ENCODE results near the gene PLA2G12A. TPM values are rescaled to one million over a fixed set of nuclear protein-coding genes. Genes with fewer than 3 reads are reported as not detected.

Gene PLA2G12A
- total RNA-seq, 1 experiment from 2014 or later: 37.9 TPM

- TF ChIP-seq CTCF (IDR thresholded peaks at IDR 0.05 in 2 of 3, conservative IDR thresholded peaks at IDR 0.05 in 1 of 3; ENCODE audit: borderline replicate concordance in 1 of 3, insufficient read depth in 1 of 3, low read depth in 2 of 3, low read length in 2 of 3) (no peak), SP1 (IDR thresholded peaks at IDR 0.05; ENCODE audit: low read depth) (no peak), EZH2phosphoT487 (IDR thresholded peaks at IDR 0.05; ENCODE audit: borderline replicate concordance) (no peak), TCF7L2 (IDR thresholded peaks at IDR 0.05; ENCODE audit: borderline replicate concordance, extremely low read depth, insufficient read depth, insufficient read length) (no peak), EGR1 (IDR thresholded peaks at IDR 0.05; ENCODE audit: low read depth) (no peak), CEBPB (IDR thresholded peaks at IDR 0.05; ENCODE audit: low read depth) (no peak), FOSL1 (IDR thresholded peaks at IDR 0.05; ENCODE audit: low read depth) (no peak), YY1 (IDR thresholded peaks at IDR 0.05; ENCODE audit: extremely low read depth, insufficient replicate concordance, low read depth, low read length) (no peak), ELF1 (IDR thresholded peaks at IDR 0.05; ENCODE audit: borderline replicate concordance, low read depth) (no peak), JUND (IDR thresholded peaks at IDR 0.05) (no peak)
These were observed 3.9 kb upstream of the PLA2G12A start (continued) for GRCh38 chr4:109733728-109734127.

DNA sequence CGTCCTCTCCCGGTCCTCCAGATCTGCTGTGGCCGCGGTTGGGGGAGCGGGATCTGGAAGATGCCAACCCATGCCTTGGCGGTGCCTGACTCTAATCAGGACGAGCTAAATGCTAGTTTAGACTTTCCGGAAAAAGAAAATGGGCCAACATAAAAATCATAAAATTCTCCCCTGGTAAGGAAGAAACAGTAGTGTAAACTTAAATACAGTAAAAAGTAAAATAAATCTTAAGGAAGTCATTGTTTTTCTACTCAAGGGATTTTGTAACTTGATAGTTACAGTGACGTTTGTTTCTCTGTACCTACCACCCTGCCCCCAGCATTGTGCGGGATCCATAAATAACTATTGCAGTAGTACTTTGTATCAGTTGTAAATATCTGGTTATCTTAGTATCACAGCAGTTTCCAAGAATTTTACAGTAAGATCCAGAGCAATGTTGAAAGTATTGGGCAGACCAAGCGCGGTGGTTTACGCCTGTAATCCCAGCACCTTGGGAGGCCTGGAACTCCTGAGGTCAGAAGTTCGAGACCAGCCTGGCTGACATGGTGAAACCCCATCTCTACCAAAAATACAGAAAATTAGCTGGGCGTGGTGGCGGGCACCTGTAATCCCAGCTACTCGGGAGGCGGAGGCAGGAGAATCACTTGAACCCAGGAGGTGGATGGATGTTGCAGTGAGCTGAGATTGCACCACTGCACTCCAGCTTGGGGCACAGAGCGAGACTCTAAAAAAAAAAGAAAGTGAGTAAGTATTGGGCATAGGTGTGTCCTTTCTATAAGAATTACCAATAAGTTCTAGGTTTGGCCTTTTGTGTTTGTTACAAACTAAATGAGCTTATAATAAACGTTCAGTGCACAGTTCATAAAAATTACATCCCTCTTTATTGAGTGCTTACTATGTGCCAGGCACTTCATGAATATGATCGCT, 1.0 kb upstream of the PLA2G12A start:
- Histone ChIP-seq H3K27ac (ENCODE audit: low read depth, low read length) (0 out of 2 replicates have a peak overlapping the region, but pooled peaks have one; percentile 47), H3K4me3 (replicated peaks in 1 of 2; ENCODE audit: low read depth in 1 of 2, low read length in 2 of 2) (peak overlapping the region; percentile 49 to 57), H4K20me1 (ENCODE audit: insufficient read depth) (no peaks in the 10 kb centered on the region), H3K36me3 (ENCODE audit: control insufficient read depth in 1 of 2, insufficient read depth in 2 of 2, low read length in 2 of 2) (no peaks in the 10 kb centered on the region), H3K9me3 (ENCODE audit: control insufficient read depth in 1 of 2, insufficient read depth in 1 of 2, low read depth in 1 of 2, low read length in 2 of 2) (no peaks in the 10 kb centered on the region), H3K79me2 (ENCODE audit: insufficient read depth, low read length) (peaks cover 35% of the 10 kb centered on the region), H3K9me2 (ENCODE audit: insufficient read depth) (no peaks in the 10 kb centered on the region), H3K9ac (ENCODE audit: low read length) (peak overlapping the region; percentile 49), H3K4me1 (ENCODE audit: control insufficient read depth in 1 of 2, insufficient read depth in 2 of 2, low read length in 2 of 2) (peaks cover 6 to 17% of the 10 kb centered on the region in 2 experiments), H3K4me2 (ENCODE audit: low read length) (peak overlapping the region; percentile 80), H3K27me3 (ENCODE audit: insufficient read depth, low read length) (no peaks in the 10 kb centered on the region), H2AFZ (ENCODE audit: low read depth, low read length, poor library complexity, severe bottlenecking) (peak overlapping the region; percentile 98)
- DNase-seq (ENCODE audit: low read depth, low spot score) (no peak), ATAC-seq (no peak)
- RAD21 ChIA-PET (ENCODE audit: low non-redundant PET in 1 of 2, low total read pairs in 2 of 2, uncharacterized antibody in 2 of 2, unreplicated experiment in 2 of 2): no interaction called here
- no TSS peak for BruUV-seq (replicated peaks)
- intact Hi-C loops (cut with micrococcal nuclease): no loop called here
- CTCF ChIA-PET: no interaction called here
- POLR2A ChIA-PET: interaction anchor here (0.7 kb wide), 1 partner anchor 84 kb away, joined by 3 read pairs; no protein-coding TSS in a partner anchor
- TF ChIP-seq EZH2 (IDR thresholded peaks at IDR 0.05) (no peak), CEBPB (IDR thresholded peaks at IDR 0.05; ENCODE audit: low read depth) (no peak), YY1 (IDR thresholded peaks at IDR 0.05; ENCODE audit: extremely low read depth, insufficient replicate concordance, low read depth, low read length) (no peak), FOSL1 (IDR thresholded peaks at IDR 0.05; ENCODE audit: low read depth) (no peak), ATF3 (IDR thresholded peaks at IDR 0.05) (no peak), TCF7L2 (IDR thresholded peaks at IDR 0.05; ENCODE audit: borderline replicate concordance, extremely low read depth, insufficient read depth, insufficient read length) (no peak), SP1 (IDR thresholded peaks at IDR 0.05; ENCODE audit: low read depth) (no peak), POLR2A (IDR thresholded peaks at IDR 0.05; ENCODE audit: borderline replicate concordance, extremely low read depth, insufficient read depth, insufficient read length) (no peak), SRF (IDR thresholded peaks at IDR 0.05; ENCODE audit: low read depth) (no peak), RAD21 (IDR thresholded peaks at IDR 0.05; ENCODE audit: low read depth) (no peak), SIN3A (IDR thresholded peaks at IDR 0.05; ENCODE audit: low read depth) (no peak), CTCF (IDR thresholded peaks at IDR 0.05 in 2 of 3, conservative IDR thresholded peaks at IDR 0.05 in 1 of 3; ENCODE audit: borderline replicate concordance in 1 of 3, insufficient read depth in 1 of 3, low read depth in 2 of 3, low read length in 2 of 3) (no peak)
- TF ChIP-seq, protein P1, sequence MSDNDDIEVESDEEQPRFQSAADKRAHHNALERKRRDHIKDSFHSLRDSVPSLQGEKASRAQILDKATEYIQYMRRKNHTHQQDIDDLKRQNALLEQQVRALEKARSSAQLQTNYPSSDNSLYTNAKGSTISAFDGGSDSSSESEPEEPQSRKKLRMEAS (IDR thresholded peaks at IDR 0.05): no peak

Data from HCT116 (cell line).